NOMO-1 (cell line): ENCODE results near the gene NOTCH3.

Experiments
- DNase-seq, 2 experiments: peaks; one replicate each; lab custom pipeline; 2025; ENCODE audit not compliant: unreplicated experiment in 2 of 2; lab: John Stamatoyannopoulos, UW

The NOTCH3 gene

GRCh38 chr19:15197275-15197941 lies 3.4 kb downstream of the NOTCH3 start:
- DNase-seq = no peak

- DNase-seq = no peak
Measured at GRCh38 chr19:15196360-15197005, 4.3 kb downstream of the NOTCH3 start.

- no peak for DNase-seq
Measured at GRCh38 chr19:15195371-15196334, 5.1 kb downstream of the NOTCH3 start.

- no peak for DNase-seq
Measured at GRCh38 chr19:15194938-15195337, 5.9 kb downstream of the NOTCH3 start.

GRCh38 chr19:15191982-15192381 lies 8.8 kb downstream of the NOTCH3 start:
- no peak for DNase-seq

- no peak for DNase-seq
Measured at GRCh38 chr19:15191514-15191913, 9.3 kb downstream of the NOTCH3 start.

GRCh38 chr19:15188851-15189250 lies 11.9 kb downstream of the NOTCH3 start:
- DNase-seq = no peak

GRCh38 chr19:15187026-15188007 lies 13.5 kb downstream of the NOTCH3 start:
- DNase-seq = no peak

- no peak for DNase-seq
Measured at GRCh38 chr19:15185188-15185587, 15.6 kb downstream of the NOTCH3 start.

- no peak for DNase-seq
Measured at GRCh38 chr19:15184776-15185175, 16.0 kb downstream of the NOTCH3 start.

GRCh38 chr19:15181394-15181793 lies 19.4 kb downstream of the NOTCH3 start:
- no peak for DNase-seq

GRCh38 chr19:15180451-15181390 lies 20.1 kb downstream of the NOTCH3 start:
- no peak for DNase-seq

- no peak for DNase-seq
Measured at GRCh38 chr19:15178629-15179308, 22.0 kb downstream of the NOTCH3 start.

GRCh38 chr19:15177269-15178116 lies 23.3 kb downstream of the NOTCH3 start:
- DNase-seq = peak; percentile 80 to 83

- no peak for DNase-seq
Measured at GRCh38 chr19:15175609-15176008, 25.2 kb downstream of the NOTCH3 start.

- DNase-seq = peak; percentile 27 to 32
Measured at GRCh38 chr19:15173746-15174404, 26.9 kb downstream of the NOTCH3 start.

GRCh38 chr19:15170345-15170744 lies 30.4 kb downstream of the NOTCH3 start:
- no peak for DNase-seq
